Endothelial cell of umbilical vein (primary cell): ENCODE data around the gene METTL1. TPM values are rescaled to one million over a fixed set of nuclear protein-coding genes. Genes with fewer than 3 reads are reported as not detected.

Source experiments
- BruUV-seq: library from RNA; stranded (reverse); fragments of 400-500 nt; replicated peaks from 2 replicates; lab custom pipeline; 2021; lab: Mats Ljungman, UMichigan
- CTCF ChIA-PET: fragments of 300-600, 350-600 bp; sonication (Branson Sonifier 250); formaldehyde crosslinking; loops from one replicate; lab custom pipeline; 2021; ENCODE audit warnings: antibody characterized with exemption, inconsistent platforms; lab: Charles Lee
- POLR2A ChIA-PET: fragments of 300-600, 350-600 bp; sonication (Branson Sonifier 250); formaldehyde crosslinking; loops from one replicate; lab custom pipeline; 2021; ENCODE audit warnings: antibody characterized with exemption, inconsistent platforms; lab: Charles Lee
- DNase-seq: peaks from one replicate; pipeline ENCODE4 v3.0.0-alpha.2; 2011; ENCODE audit warnings: low read depth, low spot score
- FAIRE-seq: peaks from 2 replicates; lab custom pipeline; 2011; peaks lifted over from hg19 to GRCh38; lab: Jason Lieb, UNC
- H2AFZ ChIP-seq: 2 replicates; pipeline ENCODE4 v1.6.0; 2012; ENCODE audit warnings: low read depth, low read length, control low read depth, inconsistent platforms
- H3K27ac ChIP-seq: 2 replicates; pipeline ENCODE4 v1.5.1; 2011; ENCODE audit warnings: low read depth, mild to moderate bottlenecking, control low read depth, low read length, moderate library complexity; ENCODE audit not compliant: insufficient read depth
- H3K27me3 ChIP-seq, 2 experiments: 2 replicates each; pipeline versions ENCODE4 v1.6.0 to v1.6.1; 2011; ENCODE audit warnings: low read length in 2 of 2, mixed read lengths in 1 of 2; ENCODE audit not compliant: control insufficient read depth in 2 of 2, insufficient read depth in 2 of 2
- H3K36me3 ChIP-seq, 2 experiments: 2 replicates in 1 of 2; 3 replicates in 1 of 2; pipeline ENCODE4 v1.5.1; 2011; ENCODE audit warnings: low read length in 2 of 2, mild to moderate bottlenecking in 1 of 2, moderate library complexity in 1 of 2; ENCODE audit not compliant: control insufficient read depth in 2 of 2, insufficient read depth in 2 of 2; ENCODE audit errors: extremely low read depth in 1 of 2
- H3K4me1 ChIP-seq: 3 replicates; pipeline ENCODE4 v1.5.1; 2011; ENCODE audit warnings: mild to moderate bottlenecking, low read length; ENCODE audit not compliant: control insufficient read depth, insufficient read depth; ENCODE audit errors: extremely low read depth
- H3K4me2 ChIP-seq: 2 replicates; pipeline ENCODE4 v1.6.1; 2011; ENCODE audit warnings: low read length, control low read depth, mixed read lengths; ENCODE audit not compliant: insufficient read depth
- H3K4me3 ChIP-seq, 3 experiments: fragments of 200-600 bp in 1 of 3; sonication (generic), shearing (Covaris generic) in 1 of 3; replicated peaks in 1 of 3; 2 replicates each; pipeline ENCODE4 v1.5.1; 2011 to 2016; ENCODE audit warnings: control low read depth in 3 of 3, low read length in 3 of 3, mild to moderate bottlenecking in 2 of 3, inconsistent platforms in 1 of 3, low read depth in 1 of 3, moderate library complexity in 1 of 3; ENCODE audit not compliant: insufficient read depth in 1 of 3
- H3K79me2 ChIP-seq: 2 replicates; pipeline ENCODE4 v1.6.0; 2012; ENCODE audit warnings: low read length, inconsistent platforms; ENCODE audit not compliant: control insufficient read depth, insufficient read depth
- H3K9ac ChIP-seq: replicated peaks from 2 replicates; pipeline ENCODE3; 2011; ENCODE audit warnings: low read length, control low read depth; ENCODE audit not compliant: insufficient read depth; ENCODE audit errors: extremely low read depth
- H3K9me1 ChIP-seq: replicated peaks from 3 replicates; pipeline ENCODE4 v1.6.0; 2011; ENCODE audit warnings: mild to moderate bottlenecking, low read length; ENCODE audit not compliant: control insufficient read depth, insufficient read depth; ENCODE audit errors: extremely low read depth
- H3K9me3 ChIP-seq: replicated peaks from 2 replicates; pipeline ENCODE4 v1.5.1; 2012; ENCODE audit warnings: low read length, inconsistent platforms; ENCODE audit not compliant: control insufficient read depth, insufficient read depth
- H4K20me1 ChIP-seq: replicated peaks from 2 replicates; pipeline ENCODE3; 2011; ENCODE audit warnings: mild to moderate bottlenecking, low read length; ENCODE audit not compliant: control insufficient read depth, insufficient read depth; ENCODE audit errors: extremely low read depth
- POLR2A ChIP-seq: IDR thresholded peaks from 2 replicates; pipeline ENCODE4 v1.6.1; 2012; ENCODE audit warnings: low read depth, mild to moderate bottlenecking, control low read depth, low read length
- dilution Hi-C: fragments of 300-500 bp; cut with MboI; formaldehyde crosslinking; loops from one replicate; pipeline ENCODE4 v1.15.0; 2019; ENCODE audit warnings: low sequenced_read_pairs; ENCODE audit not compliant: extremely low pct_ligation_motif_present
- intact Hi-C: fragments of 100-400 bp; cut with micrococcal nuclease; formaldehyde crosslinking; loops from one replicate; pipeline ENCODE4 v1.10.0; 2022
- microRNA-seq: library from miRNA; unstranded; fragments of <30 nt; microRNA quantifications from one replicate; pipeline ENCODE4 v1.2.0, GENCODE V29; 2021; ENCODE audit warnings: borderline number of aligned reads, borderline replicate concordance
- polyA plus RNA-seq, 4 experiments: library from polyadenylated mRNA; depleted of rRNA in 3 of 4; stranded (reverse) in 3 of 4; unstranded in 1 of 4; fragments of >200 nt; gene quantifications; 2 replicates each; pipeline versions ENCODE4 v1.2.1 to v1.2.3, GENCODE V29; 2011 to 2012; ENCODE audit warnings: missing spikeins in 1 of 4
- small RNA-seq: library from RNA; depleted of rRNA; stranded (forward); fragments of <200 nt; gene quantifications from one replicate; pipeline ENCODE3, GENCODE V24; 2012; ENCODE audit warnings: low replicate concordance, low read depth; ENCODE audit not compliant: insufficient read depth, insufficient read length
- total RNA-seq: library from RNA; stranded (reverse); gene quantifications from 2 replicates; pipeline ENCODE4 v1.2.3, GENCODE V29; 2021

The METTL1 gene
- total and polyA plus RNA-seq, 2 donors (not counting 3 experiments of a cell fraction or from before 2014, with no cell fraction given), result 23.6 to 24.3 TPM

DNA sequence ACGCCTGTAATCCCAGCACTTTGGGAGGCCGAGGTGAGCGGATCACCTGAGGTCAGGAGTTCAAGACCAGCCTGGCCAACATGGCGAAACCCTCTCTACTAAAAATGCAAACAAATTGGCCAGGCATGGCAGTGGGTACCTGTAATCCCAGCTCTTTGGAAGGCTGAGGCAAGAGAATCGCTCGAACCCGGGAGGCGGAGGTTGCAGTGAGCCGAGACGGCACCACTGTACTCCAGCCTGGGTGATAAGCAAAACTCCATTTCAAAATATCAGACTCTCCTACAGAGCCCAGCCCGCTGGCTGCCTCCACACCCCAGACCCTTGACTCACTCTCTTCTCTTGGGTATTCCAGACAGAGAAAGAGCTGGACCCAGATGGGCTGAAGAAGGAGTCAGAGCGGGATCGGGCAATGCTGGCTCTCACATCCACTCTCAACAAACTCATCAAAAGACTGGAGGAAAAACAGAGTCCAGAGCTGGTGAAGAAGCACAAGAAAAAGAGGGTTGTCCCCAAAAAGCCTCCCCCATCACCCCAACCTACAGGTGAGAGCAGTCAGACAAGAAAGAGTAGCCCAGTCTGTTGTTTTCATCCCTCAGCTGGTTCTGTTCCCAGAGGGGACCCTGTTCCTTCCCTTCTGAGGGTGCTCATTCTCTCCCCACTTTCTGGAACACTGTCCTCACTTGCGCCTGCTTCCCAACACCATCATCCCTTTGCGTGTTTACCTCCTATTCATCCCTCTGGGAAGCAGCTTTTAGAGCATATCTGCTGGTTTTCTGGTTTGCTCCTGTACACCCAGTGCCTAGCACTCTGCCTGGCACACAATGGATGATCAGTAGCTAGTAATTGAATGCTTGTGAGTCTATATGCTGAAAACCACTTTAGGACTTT lies 53.0 kb downstream of the METTL1 start:
- Histone ChIP-seq H3K27me3 (no peaks in the 10 kb centered on the region), H2AFZ (no peak overlapping the region), H3K9me3 (no peaks in the 10 kb centered on the region), H3K4me2 (no peak overlapping the region), H3K36me3 (peaks cover 0 to 38% of the 10 kb centered on the region in 2 experiments), H3K27ac (no peak overlapping the region), H3K4me1 (no peaks in the 10 kb centered on the region), H3K4me3 (no peak overlapping the region), H3K79me2 (no peaks in the 10 kb centered on the region), H4K20me1 (no peaks in the 10 kb centered on the region), H3K9me1 (no peaks in the 10 kb centered on the region), H3K9ac (no peak overlapping the region)
- CTCF ChIA-PET, result interaction anchor here (1.2 kb wide), 1 partner anchor 25 kb away, joined by 4 read pairs; the partner anchor contains the start of gene OS9
- intact Hi-C loops (no loop called here), dilution Hi-C loops (no loop called here)
- TF ChIP-seq POLR2A, result no peak
- FAIRE-seq (no peak), DNase-seq (no peak)
- no TSS peak for BruUV-seq
- POLR2A ChIA-PET, result no interaction called here

Small RNA genes within 50 kb of the gene (microRNA-seq; reads per million reads assigned to microRNA genes)
- not detected for gene MIR6759

Small RNA genes within 50 kb of the gene (small RNA-seq; reads per million reads assigned to genes)
- not detected for gene RNU6-1083P

Other genes starting within 250 kb of the METTL1 start
- 85.6 and 95.2 TPM in 2 replicates for gene MBD6, start 249.3 kb downstream of the METTL1 start, total RNA-seq
- 8.5 and 10.6 TPM in 2 replicates for gene MBD6, start 249.3 kb downstream of the METTL1 start, polyA plus RNA-seq
- 157 and 161 TPM in 2 replicates for gene DCTN2, start 224.9 kb downstream of the METTL1 start, total RNA-seq
- gene DCTN2, start 224.9 kb downstream of the METTL1 start, polyA plus RNA-seq, result 146 and 234 TPM in 2 replicates
- gene KIF5A, start 222.1 kb downstream of the METTL1 start, total RNA-seq, result 0.12 and 0.35 TPM in 2 replicates
- gene KIF5A, start 222.1 kb downstream of the METTL1 start, polyA plus RNA-seq, result 0.05 and 0.07 TPM in 2 replicates
- 9.1 and 11.5 TPM in 2 replicates for gene PIP4K2C, start 180.9 kb downstream of the METTL1 start, total RNA-seq
- gene PIP4K2C, start 180.9 kb downstream of the METTL1 start, polyA plus RNA-seq, result 10.5 and 11.3 TPM in 2 replicates
- 25.9 and 34.5 TPM in 2 replicates for gene DTX3, start 167.3 kb downstream of the METTL1 start, total RNA-seq
- gene DTX3, start 167.3 kb downstream of the METTL1 start, polyA plus RNA-seq, result 51.4 and 65.0 TPM in 2 replicates
- gene ARHGEF25, start 160.7 kb downstream of the METTL1 start, total RNA-seq, result 4.7 and 7.4 TPM in 2 replicates
- 3.5 and 4.7 TPM in 2 replicates for gene ARHGEF25, start 160.7 kb downstream of the METTL1 start, polyA plus RNA-seq
- 0.25 and 0.35 TPM in 2 replicates for gene B4GALNT1, start 138.9 kb downstream of the METTL1 start, total RNA-seq
- 0.24 and 0.33 TPM in 2 replicates for gene B4GALNT1, start 138.9 kb downstream of the METTL1 start, polyA plus RNA-seq
- 188 and 212 TPM in 2 replicates for gene OS9, start 78.0 kb downstream of the METTL1 start, total RNA-seq
- gene OS9, start 78.0 kb downstream of the METTL1 start, polyA plus RNA-seq, result 374 and 561 TPM in 2 replicates
- 0.05 and 0.24 TPM in 2 replicates for gene AGAP2, start 33.4 kb downstream of the METTL1 start, total RNA-seq
- gene AGAP2, start 33.4 kb downstream of the METTL1 start, polyA plus RNA-seq, result 0.04 and 0.05 TPM in 2 replicates
- gene TSPAN31, start 27.1 kb downstream of the METTL1 start, total RNA-seq, result 14.6 and 15.0 TPM in 2 replicates
- gene TSPAN31, start 27.1 kb downstream of the METTL1 start, polyA plus RNA-seq, result 33.3 and 43.9 TPM in 2 replicates
- 156 and 171 TPM in 2 replicates for gene CDK4, start 19.8 kb downstream of the METTL1 start, total RNA-seq
- 300 and 332 TPM in 2 replicates for gene CDK4, start 19.8 kb downstream of the METTL1 start, polyA plus RNA-seq
- gene MARCHF9, start 17.0 kb downstream of the METTL1 start, total RNA-seq, result 3.0 and 4.6 TPM in 2 replicates
- gene MARCHF9, start 17.0 kb downstream of the METTL1 start, polyA plus RNA-seq, result 4.8 and 5.8 TPM in 2 replicates
- 2.4 and 2.7 TPM in 2 replicates for gene CYP27B1, start 5.0 kb downstream of the METTL1 start, total RNA-seq
- gene CYP27B1, start 5.0 kb downstream of the METTL1 start, polyA plus RNA-seq, result 0.62 TPM in 2 replicates
- 6.6 and 8.8 TPM in 2 replicates for gene EEF1AKMT3, start 509 bp upstream of the METTL1 start, total RNA-seq
- gene EEF1AKMT3, start 509 bp upstream of the METTL1 start, polyA plus RNA-seq, result 7.3 and 7.9 TPM in 2 replicates
- gene TSFM, start 10.7 kb upstream of the METTL1 start, total RNA-seq, result 39.3 and 41.8 TPM in 2 replicates
- 13.2 and 16.5 TPM in 2 replicates for gene TSFM, start 10.7 kb upstream of the METTL1 start, polyA plus RNA-seq
- gene AVIL, start 46.6 kb upstream of the METTL1 start, total RNA-seq, result 2.2 and 3.0 TPM in 2 replicates
- gene AVIL, start 46.6 kb upstream of the METTL1 start, polyA plus RNA-seq, result 1.0 and 1.1 TPM in 2 replicates
- 128 and 142 TPM in 2 replicates for gene CTDSP2, start 74.6 kb upstream of the METTL1 start, total RNA-seq
- gene CTDSP2, start 74.6 kb upstream of the METTL1 start, polyA plus RNA-seq, result 120 and 146 TPM in 2 replicates
- gene ATP23, start 169.5 kb upstream of the METTL1 start, total RNA-seq, result 5.9 and 7.2 TPM in 2 replicates
- 9.0 and 14.5 TPM in 2 replicates for gene ATP23, start 169.5 kb upstream of the METTL1 start, polyA plus RNA-seq